ENCODE results near the gene EPN3.

DNA sequence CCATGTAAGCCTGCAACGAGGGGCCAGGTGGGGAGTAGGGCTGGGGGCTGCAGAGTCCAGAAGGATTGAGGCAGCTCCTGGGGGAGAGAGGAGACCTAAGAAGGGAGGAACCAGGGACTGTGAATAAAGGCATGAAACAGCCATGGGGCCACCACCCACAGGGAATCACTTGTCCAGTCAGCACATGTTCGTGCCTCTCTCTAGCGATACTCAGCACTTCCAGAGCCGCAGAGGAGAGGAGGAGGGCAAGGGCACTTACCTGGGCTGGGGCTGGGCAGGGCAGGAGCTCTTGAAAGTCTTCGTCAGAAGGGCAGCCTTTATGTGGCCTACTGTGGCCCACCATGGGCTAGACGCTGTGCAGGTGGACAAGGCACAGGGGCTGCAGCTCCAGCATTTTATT lies 52.2 kb downstream of the EPN3 start:
- TF ChIP-seq CTCF (IDR thresholded peaks at IDR 0.05; ENCODE audit: poor library complexity), result no peak
- TF ChIP-seq EZH2phosphoT487 (IDR thresholded peaks at IDR 0.05; ENCODE audit: low read depth, severe bottlenecking, unreplicated experiment), result no peak
